ENCODE data around the gene LDLRAP1. TPM values are rescaled to one million over a fixed set of nuclear protein-coding genes. Genes with fewer than 3 reads are reported as not detected.
"Not testable (repeated sequence)": the region's sequence is repeated elsewhere in the genome, so short reads cannot be mapped to it uniquely, and the experiment has no call there.

Gene LDLRAP1
- total RNA-seq, 1 experiment from 2014 or later: 26.0 TPM

GRCh38 chr1:25603779-25604538, 60.6 kb downstream of the LDLRAP1 start:
- CTCF ChIA-PET; H3K4me3 ChIP-seq (replicated peaks in 1 of 2; ENCODE audit: low read depth in 1 of 2, low read length in 2 of 2); RAD21 ChIA-PET (ENCODE audit: low non-redundant PET in 1 of 2, low total read pairs in 2 of 2, uncharacterized antibody in 2 of 2, unreplicated experiment in 2 of 2); H3K79me2 ChIP-seq (ENCODE audit: insufficient read depth, low read length); H3K4me1 ChIP-seq (ENCODE audit: control insufficient read depth in 1 of 2, insufficient read depth in 2 of 2, low read length in 2 of 2); intact Hi-C loops (cut with micrococcal nuclease); DNase-seq (ENCODE audit: low read depth, low spot score); H4K20me1 ChIP-seq (ENCODE audit: insufficient read depth); POLR2A ChIA-PET; ATAC-seq; H3K9ac ChIP-seq (ENCODE audit: low read length); BruUV-seq (replicated peaks); H3K4me2 ChIP-seq (ENCODE audit: low read length); H3K9me2 ChIP-seq (ENCODE audit: insufficient read depth); H3K36me3 ChIP-seq (ENCODE audit: control insufficient read depth in 1 of 2, insufficient read depth in 2 of 2, low read length in 2 of 2); H3K27me3 ChIP-seq (ENCODE audit: insufficient read depth, low read length); H3K9me3 ChIP-seq (ENCODE audit: control insufficient read depth in 1 of 2, insufficient read depth in 1 of 2, low read depth in 1 of 2, low read length in 2 of 2); H3K27ac ChIP-seq (ENCODE audit: low read depth, low read length); H2AFZ ChIP-seq (ENCODE audit: low read depth, low read length, poor library complexity, severe bottlenecking): not testable (repeated sequence)

GRCh38 chr1:25607123-25607522, 63.7 kb downstream of the LDLRAP1 start:
- Histone ChIP-seq H3K9me2 (ENCODE audit: insufficient read depth) (no peaks in the 10 kb centered on the region), H3K79me2 (ENCODE audit: insufficient read depth, low read length) (no peaks in the 10 kb centered on the region), H3K4me2 (ENCODE audit: low read length) (no peak overlapping the region), H3K9me3 (ENCODE audit: control insufficient read depth in 1 of 2, insufficient read depth in 1 of 2, low read depth in 1 of 2, low read length in 2 of 2) (no peaks in the 10 kb centered on the region), H3K4me3 (replicated peaks in 1 of 2; ENCODE audit: low read depth in 1 of 2, low read length in 2 of 2) (no peak overlapping the region), H3K4me1 (ENCODE audit: control insufficient read depth in 1 of 2, insufficient read depth in 2 of 2, low read length in 2 of 2) (peaks cover 0 to 9% of the 10 kb centered on the region in 2 experiments; a peak in 2 of 4 replicates), H3K36me3 (ENCODE audit: control insufficient read depth in 1 of 2, insufficient read depth in 2 of 2, low read length in 2 of 2) (no peaks in the 10 kb centered on the region), H4K20me1 (ENCODE audit: insufficient read depth) (no peaks in the 10 kb centered on the region), H2AFZ (ENCODE audit: low read depth, low read length, poor library complexity, severe bottlenecking) (no peak overlapping the region), H3K9ac (ENCODE audit: low read length) (no peak overlapping the region), H3K27ac (ENCODE audit: low read depth, low read length) (no peak overlapping the region), H3K27me3 (ENCODE audit: insufficient read depth, low read length) (peaks cover 11% of the 10 kb centered on the region; the same call in 1 of the 2 replicates)
- ChIA-PET POLR2A (no interaction called here), RAD21 (ENCODE audit: low non-redundant PET in 1 of 2, low total read pairs in 2 of 2, uncharacterized antibody in 2 of 2, unreplicated experiment in 2 of 2) (no interaction called here), CTCF (no interaction called here)
- intact Hi-C loops (cut with micrococcal nuclease): no loop called here
- DNase-seq (ENCODE audit: low read depth, low spot score) (no peak), ATAC-seq (no peak)
- BruUV-seq (replicated peaks): no TSS peak
- no peak for TF ChIP-seq ZFX (IDR thresholded peaks at IDR 0.05)
- no peak for TF ChIP-seq ZNF274 (IDR thresholded peaks at IDR 0.05; ENCODE audit: low read depth, low read length)
- TF ChIP-seq CBX3 (IDR thresholded peaks at IDR 0.05; ENCODE audit: low read depth): no peak
- TF ChIP-seq POLR2A (IDR thresholded peaks at IDR 0.05; ENCODE audit: borderline replicate concordance, extremely low read depth, insufficient read depth, insufficient read length): no peak
- TF ChIP-seq ATF3 (IDR thresholded peaks at IDR 0.05): no peak
- no peak for TF ChIP-seq REST (IDR thresholded peaks at IDR 0.05; ENCODE audit: low read depth)
- no peak for TF ChIP-seq RAD21 (IDR thresholded peaks at IDR 0.05; ENCODE audit: low read depth)
- TF ChIP-seq SP1 (IDR thresholded peaks at IDR 0.05; ENCODE audit: low read depth): no peak
- no peak for TF ChIP-seq SIN3A (IDR thresholded peaks at IDR 0.05; ENCODE audit: low read depth)
- TF ChIP-seq ELF1 (IDR thresholded peaks at IDR 0.05; ENCODE audit: borderline replicate concordance, low read depth): no peak
- TF ChIP-seq ZBTB33 (IDR thresholded peaks at IDR 0.05; ENCODE audit: extremely low read depth, insufficient replicate concordance, low read length): no peak
- TF ChIP-seq MAX (IDR thresholded peaks at IDR 0.05): no peak
- TF ChIP-seq CEBPB (IDR thresholded peaks at IDR 0.05; ENCODE audit: low read depth): no peak
- TF ChIP-seq FOSL1 (IDR thresholded peaks at IDR 0.05; ENCODE audit: low read depth): no peak
- TF ChIP-seq EZH2phosphoT487 (IDR thresholded peaks at IDR 0.05; ENCODE audit: borderline replicate concordance): no peak
- TF ChIP-seq YY1 (IDR thresholded peaks at IDR 0.05; ENCODE audit: extremely low read depth, insufficient replicate concordance, low read depth, low read length): no peak

Data from HCT116 (cell line).